Lung (tissue), 12 donors: ENCODE data around the gene WDR88. TPM values are rescaled to one million over a fixed set of nuclear protein-coding genes. Genes with fewer than 3 reads are reported as not detected.
"Not testable (repeated sequence)": the region's sequence is repeated elsewhere in the genome, so short reads cannot be mapped to it uniquely, and the experiment has no call there.

Experiments used
- ATAC-seq: fragments of 200-7000 bp; cut with Tn5 transposase; one replicate; pipeline ENCODE4 v1.9.1; 2020; ENCODE audit warnings: moderate number of reproducible peaks; ENCODE audit not compliant: insufficient read depth, low FRiP score
- DNase-seq, 3 donors: peaks; one replicate each; pipeline ENCODE4 v3.0.0-alpha.2; 2013 to 2017
- H3K27ac ChIP-seq, 2 donors: one replicate each; pipeline ENCODE4 v1.5.1; 2013; ENCODE audit warnings: mild to moderate bottlenecking in 2 of 2, moderate library complexity in 2 of 2, control low read depth in 1 of 2, inconsistent platforms in 1 of 2, low read depth in 1 of 2, low read length in 1 of 2
- H3K27me3 ChIP-seq, 3 donors: one replicate each; pipeline ENCODE4 v1.5.1; 2013; ENCODE audit warnings: low read length in 2 of 3; ENCODE audit not compliant: control insufficient read depth in 3 of 3, insufficient read depth in 3 of 3
- H3K36me3 ChIP-seq, 4 donors: one replicate each; pipeline ENCODE4 v1.5.1; 2013; ENCODE audit warnings: low read length in 4 of 4, mild to moderate bottlenecking in 1 of 4, moderate library complexity in 1 of 4; ENCODE audit not compliant: control insufficient read depth in 4 of 4, insufficient read depth in 4 of 4
- H3K4me1 ChIP-seq, 5 donors: one replicate each; pipeline ENCODE4 v1.5.1; 2013; ENCODE audit warnings: low read length in 5 of 5, mild to moderate bottlenecking in 2 of 5, moderate library complexity in 1 of 5; ENCODE audit not compliant: control insufficient read depth in 5 of 5, insufficient read depth in 5 of 5
- H3K4me3 ChIP-seq: one replicate; pipeline ENCODE4 v1.5.1; 2013; ENCODE audit warnings: mild to moderate bottlenecking, control low read depth, moderate library complexity
- H3K9ac ChIP-seq, 2 donors: one replicate each; pipeline ENCODE4 v1.5.1; 2013; ENCODE audit warnings: low read length in 2 of 2, control low read depth in 1 of 2; ENCODE audit not compliant: insufficient read depth in 1 of 2
- H3K9me3 ChIP-seq, 4 donors: one replicate each; pipeline ENCODE4 v1.5.1; 2013; ENCODE audit warnings: low read length in 3 of 4, mild to moderate bottlenecking in 1 of 4, moderate library complexity in 1 of 4; ENCODE audit not compliant: control insufficient read depth in 4 of 4, insufficient read depth in 3 of 4
- CTCF ChIP-seq: IDR thresholded peaks from 2 replicates; pipeline ENCODE4 v1.5.1; 2012; ENCODE audit warnings: mild to moderate bottlenecking; ENCODE audit errors: control extremely low read depth, extremely low read depth
- whole genome bisulfite sequencing, 2 donors: extraction: QIAGEN DNeasy Blood & Tissue Kit; methylation state at CpG; one replicate each; pipeline ENCODE4 v1.1.7; 2013; 5-methylcytosine and 5-hydroxymethylcytosine counted together
- polyA plus RNA-seq, 2 donors: library from polyadenylated mRNA; stranded (reverse); fragments of 200-250 nt; gene quantifications; one replicate each; pipeline ENCODE4 v1.2.1, GENCODE V29; 2013
- total RNA-seq, 2 donors: library from RNA; depleted of rRNA in 1 of 2; stranded (reverse); fragments of >200 nt in 1 of 2; gene quantifications; one replicate each; pipeline ENCODE4 v1.2.1, GENCODE V29; 2014 to 2021
- donor health status: control.
- donor health status: control.
- donor health status: Bipolar disorder and iron deficiency.
- donor health status: healthy.
- donor health status: DM: yes; HTN: yes; CAD: no.

Gene WDR88
- total and polyA plus RNA-seq, 4 donors: not detected

GRCh38 chr19:33159893-33160292 lies 28.0 kb downstream of the WDR88 start:
- H3K9me3 ChIP-seq: no peaks in the 10 kb centered on the region
- DNase-seq (no peak), ATAC-seq (no peak)
- TF ChIP-seq CTCF: no peak
- WGBS, 2 donors: 83 to 88% methylated on average over 8 of the region's 8 CpGs
- no peaks in the 10 kb centered on the region for H3K27me3 ChIP-seq
- H3K36me3 ChIP-seq: no peaks in the 10 kb centered on the region
- peaks cover 0 to 5% (median 0%) of the 10 kb centered on the region in 5 donors for H3K4me1 ChIP-seq
- H3K9ac ChIP-seq: no peak overlapping the region
- no peak overlapping the region for H3K27ac ChIP-seq
- H3K4me3 ChIP-seq: no peak overlapping the region

- no peak for TF ChIP-seq CTCF
- Histone ChIP-seq H3K9me3 (no peaks in the 10 kb centered on the region), H3K4me3 (no peak overlapping the region), H3K9ac (no peak overlapping the region), H3K27me3 (no peaks in the 10 kb centered on the region), H3K27ac (no peak overlapping the region), H3K4me1 (peaks cover 0 to 5% (median 0%) of the 10 kb centered on the region in 5 donors), H3K36me3 (no peaks in the 10 kb centered on the region)
- no peak for ATAC-seq
- 32 to 83% methylated on average over 4 of the region's 4 CpGs for WGBS, 2 donors
- no peak for DNase-seq
Observed at GRCh38 chr19:33161201-33161600, 29.3 kb downstream of the WDR88 start.

GRCh38 chr19:33163481-33163880 lies 31.6 kb downstream of the WDR88 start:
- Histone ChIP-seq H3K9me3 (no peaks in the 10 kb centered on the region), H3K4me3 (no peak overlapping the region), H3K27ac (no peak overlapping the region), H3K27me3 (no peaks in the 10 kb centered on the region), H3K9ac (no peak overlapping the region), H3K4me1 (peaks cover 0 to 2% (median 0%) of the 10 kb centered on the region in 5 donors), H3K36me3 (no peaks in the 10 kb centered on the region)
- DNase-seq (no peak), ATAC-seq (no peak)
- TF ChIP-seq CTCF: no peak
- WGBS, 2 donors: 89 to 91% methylated on average over 6 of the region's 6 CpGs

GRCh38 chr19:33166037-33166436 lies 34.1 kb downstream of the WDR88 start:
- not testable (repeated sequence) for H3K27ac ChIP-seq, H3K36me3 ChIP-seq, H3K9ac ChIP-seq, ATAC-seq, H3K4me1 ChIP-seq, H3K4me3 ChIP-seq, H3K27me3 ChIP-seq, H3K9me3 ChIP-seq, DNase-seq
- WGBS, 2 donors: 72 to 86% methylated on average over 6 of the region's 6 CpGs
